HepG2 (cell line): ENCODE data around the gene GPT2. TPM values are rescaled to one million over a fixed set of nuclear protein-coding genes. Genes with fewer than 3 reads are reported as not detected.

ENCODE experiments used
- AKNA ChIP-seq: sonication (generic); formaldehyde crosslinking; IDR thresholded peaks from 2 replicates; pipeline ENCODE4 v1.4.0; 2020; ENCODE audit warnings: missing genetic modification reagents, borderline replicate concordance
- BCL3 ChIP-seq: sonication (generic); formaldehyde crosslinking; IDR thresholded peaks from 2 replicates; pipeline ENCODE4 v1.5.1; 2020; ENCODE audit warnings: mild to moderate bottlenecking, missing genetic modification reagents, moderate library complexity
- BCL6 ChIP-seq: IDR thresholded peaks from 2 replicates; pipeline ENCODE4 v1.6.1; 2016; ENCODE audit warnings: missing genetic modification reagents, missing compliant biosample characterization
- HDAC6 ChIP-seq: fragments of 200-600 bp; sonication (generic); IDR thresholded peaks from 2 replicates; pipeline ENCODE4 v1.7.0; 2017; ENCODE audit warnings: mild to moderate bottlenecking, antibody characterized with exemption, low read length, low read depth
- IRF1 ChIP-seq: sonication (generic); formaldehyde crosslinking; IDR thresholded peaks from 2 replicates; pipeline ENCODE4 v1.4.0; 2020; ENCODE audit warnings: low read depth, mild to moderate bottlenecking, missing genetic modification reagents
- ISX ChIP-seq: sonication (generic); formaldehyde crosslinking; conservative IDR thresholded peaks from 2 replicates; pipeline ENCODE4 v1.5.0; 2020; ENCODE audit warnings: missing genetic modification reagents
- SMYD3 ChIP-seq: sonication (generic); formaldehyde crosslinking; IDR thresholded peaks from 2 replicates; pipeline ENCODE4 v1.8.1; 2023; ENCODE audit warnings: mild to moderate bottlenecking, missing genetic modification reagents
- SOX13 ChIP-seq, 3 experiments: fragments of 450-650 bp in 1 of 3; sonication (generic) in 1 of 3; formaldehyde crosslinking in 1 of 3; IDR thresholded peaks in 2 of 3; conservative IDR thresholded peaks in 1 of 3; 2 replicates each; pipeline versions ENCODE4 v1.5.0 to v1.6.1; 2016 to 2020; ENCODE audit warnings: antibody characterized with exemption in 1 of 3, mild to moderate bottlenecking in 1 of 3, missing compliant biosample characterization in 1 of 3, missing genetic modification reagents in 1 of 3, moderate library complexity in 1 of 3
- THYN1 ChIP-seq: sonication (generic); formaldehyde crosslinking; IDR thresholded peaks from 2 replicates; pipeline ENCODE4 v1.8.1; 2023; ENCODE audit warnings: low read depth, mild to moderate bottlenecking, moderate library complexity, missing genetic modification reagents, borderline replicate concordance
- ZNF124 ChIP-seq: sonication (generic); formaldehyde crosslinking; IDR thresholded peaks from 2 replicates; pipeline ENCODE4 v1.4.0; 2020; ENCODE audit warnings: missing genetic modification reagents
- ZNF224 ChIP-seq: sonication (generic); formaldehyde crosslinking; IDR thresholded peaks from 2 replicates; pipeline ENCODE4 v1.5.0; 2020; ENCODE audit warnings: mild to moderate bottlenecking, missing genetic modification reagents
- ZNF407 ChIP-seq: sonication (generic); formaldehyde crosslinking; IDR thresholded peaks from one replicate; pipeline ENCODE4 v1.5.1; 2020; ENCODE audit warnings: mild to moderate bottlenecking, missing genetic modification reagents; ENCODE audit errors: not compliant biosample characterization
- ZNF547 ChIP-seq: sonication (generic); formaldehyde crosslinking; IDR thresholded peaks from 2 replicates; pipeline ENCODE4 v1.5.1; 2020; ENCODE audit warnings: mild to moderate bottlenecking, missing genetic modification reagents
- ZSCAN31 ChIP-seq: sonication (generic); formaldehyde crosslinking; IDR thresholded peaks from 2 replicates; pipeline ENCODE4 v1.5.0; 2020; ENCODE audit warnings: low read depth, mild to moderate bottlenecking, missing genetic modification reagents
- polyA plus RNA-seq, 8 experiments: library from polyadenylated mRNA; depleted of rRNA in 3 of 8; stranded (reverse) in 7 of 8; unstranded in 1 of 8; fragments of >200 nt; fragmentation: Illumina TruSeq in 4 of 8; extraction: Trizol in 4 of 8; gene quantifications; 2 replicates each; pipeline versions ENCODE4 v1.2.1 to v1.2.3, GENCODE V29; 2011 to 2016; ENCODE audit warnings: low read depth in 4 of 8, missing spikeins in 1 of 8, mixed read lengths in 1 of 8; ENCODE audit not compliant: insufficient read depth in 1 of 8
- total RNA-seq, 5 experiments: library from RNA; depleted of rRNA; stranded (reverse); fragments of >200 nt; fragmentation: Illumina TruSeq; extraction: Trizol; gene quantifications; 2 replicates each; pipeline ENCODE4 v1.2.3, GENCODE V29; 2016; ENCODE audit warnings: low read depth in 1 of 5

The GPT2 gene
- total and polyA plus RNA-seq, 2 of the 13 experiments (the other 11 are each of a cell fraction or from before 2014, with no cell fraction given), result 138 to 267 TPM

GRCh38 chr16:46882940-46883307, 1.2 kb upstream of the GPT2 start (continued):
- TF ChIP-seq THYN1 (0 out of 2 replicates have a peak, but pooled peaks have one; percentile 36), HDAC6 (no peak), SMYD3 (CRISPR knock-in tag) (0 out of 2 replicates have a peak, but pooled peaks have one; percentile 2), ZNF124 (no peak), ISX (CRISPR knock-in tag) (no peak), SOX13 (IDR thresholded peaks at IDR 0.05) (no peak), SOX13 (CRISPR knock-in tag; conservative IDR thresholded peaks at IDR 0.05 in 1 of 2, IDR thresholded peaks at IDR 0.05 in 1 of 2) (0 out of 4 replicates have a peak, but pooled peaks of 1 of the 2 experiments have one; percentile 30), BCL6 (no peak), ZNF224 (CRISPR knock-in tag) (no peak), IRF1 (CRISPR knock-in tag) (no peak), ZNF547 (0 out of 2 replicates have a peak, but pooled peaks have one; percentile 9), AKNA (no peak), ZNF407 (CRISPR knock-in tag) (no peak), ZSCAN31 (CRISPR knock-in tag) (no peak), BCL3 (CRISPR knock-in tag) (no peak)
